Mammary epithelial cell (primary cell): ENCODE measurements around the gene PAK1IP1.

Experiments
- EZH2 ChIP-seq: IDR thresholded peaks from 2 replicates; pipeline ENCODE4 v1.6.1; 2012; ENCODE audit warnings: low read length, inconsistent platforms, borderline replicate concordance
- TF ChIP-seq, protein P1 (sequence below), 2 donors: IDR thresholded peaks in 1 of 2; conservative IDR thresholded peaks in 1 of 2; 2 replicates each; pipeline ENCODE4 v1.5.1; 2011 to 2012; ENCODE audit warnings: inconsistent platforms in 2 of 2, low read length in 2 of 2, mild to moderate bottlenecking in 2 of 2, control low read depth in 1 of 2, low read depth in 1 of 2; ENCODE audit not compliant: insufficient read depth in 1 of 2; ENCODE audit errors: extremely low read depth in 1 of 2

- TF ChIP-seq, protein P1, sequence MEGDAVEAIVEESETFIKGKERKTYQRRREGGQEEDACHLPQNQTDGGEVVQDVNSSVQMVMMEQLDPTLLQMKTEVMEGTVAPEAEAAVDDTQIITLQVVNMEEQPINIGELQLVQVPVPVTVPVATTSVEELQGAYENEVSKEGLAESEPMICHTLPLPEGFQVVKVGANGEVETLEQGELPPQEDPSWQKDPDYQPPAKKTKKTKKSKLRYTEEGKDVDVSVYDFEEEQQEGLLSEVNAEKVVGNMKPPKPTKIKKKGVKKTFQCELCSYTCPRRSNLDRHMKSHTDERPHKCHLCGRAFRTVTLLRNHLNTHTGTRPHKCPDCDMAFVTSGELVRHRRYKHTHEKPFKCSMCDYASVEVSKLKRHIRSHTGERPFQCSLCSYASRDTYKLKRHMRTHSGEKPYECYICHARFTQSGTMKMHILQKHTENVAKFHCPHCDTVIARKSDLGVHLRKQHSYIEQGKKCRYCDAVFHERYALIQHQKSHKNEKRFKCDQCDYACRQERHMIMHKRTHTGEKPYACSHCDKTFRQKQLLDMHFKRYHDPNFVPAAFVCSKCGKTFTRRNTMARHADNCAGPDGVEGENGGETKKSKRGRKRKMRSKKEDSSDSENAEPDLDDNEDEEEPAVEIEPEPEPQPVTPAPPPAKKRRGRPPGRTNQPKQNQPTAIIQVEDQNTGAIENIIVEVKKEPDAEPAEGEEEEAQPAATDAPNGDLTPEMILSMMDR (conservative IDR thresholded peaks at IDR 0.05 in 1 of 2, IDR thresholded peaks at IDR 0.05 in 1 of 2; ENCODE audit: extremely low read depth in 1 of 2, insufficient read depth in 1 of 2, low read depth in 1 of 2, low read length in 2 of 2): no peak
- TF ChIP-seq EZH2: no peak
Observed at GRCh38 chr6:10678456-10678855, 16.3 kb upstream of the PAK1IP1 start.
